Measurements from ENCODE around the gene SEC61B.
"Not testable (repeated sequence)": the region's sequence is repeated elsewhere in the genome, so short reads cannot be mapped to it uniquely, and the experiment has no call there.

Gene SEC61B

GRCh38 chr9:99231711-99232110 is 9.6 kb downstream of the SEC61B start:
- Mint-ChIP-seq H3K27me3 (no peaks in the 10 kb centered on the region), H3K4me3 (no peak overlapping the region), H3K27ac (ENCODE audit: low read depth) (no peak overlapping the region), H3K36me3 (ENCODE audit: insufficient read depth) (peaks cover 42% of the 10 kb centered on the region), H3K4me1 (peaks cover 17% of the 10 kb centered on the region), H3K9me3 (no peaks in the 10 kb centered on the region)
- ATAC-seq (replicated peaks; ENCODE audit: extremely low read depth, poor library complexity, severe bottlenecking): peak; percentile 36
- no peak for DNase-seq (ENCODE audit: low spot score in 2 of 2)

- ATAC-seq (replicated peaks; ENCODE audit: extremely low read depth, poor library complexity, severe bottlenecking): no peak
- Mint-ChIP-seq H3K36me3 (ENCODE audit: insufficient read depth) (peaks cover 22% of the 10 kb centered on the region), H3K9me3 (no peaks in the 10 kb centered on the region), H3K27ac (ENCODE audit: low read depth) (no peak overlapping the region), H3K4me1 (peaks cover 15% of the 10 kb centered on the region), H3K4me3 (no peak overlapping the region), H3K27me3 (no peaks in the 10 kb centered on the region)
- no peak for DNase-seq (ENCODE audit: low spot score in 2 of 2)
These were observed 12.5 kb downstream of the SEC61B start for GRCh38 chr9:99234618-99235017.

- no peak for DNase-seq (ENCODE audit: low spot score in 2 of 2)
- no peak for ATAC-seq (replicated peaks; ENCODE audit: extremely low read depth, poor library complexity, severe bottlenecking)
- Mint-ChIP-seq H3K27me3 (no peaks in the 10 kb centered on the region), H3K4me1 (peaks cover 15% of the 10 kb centered on the region), H3K9me3 (no peaks in the 10 kb centered on the region), H3K36me3 (ENCODE audit: insufficient read depth) (peaks cover 22% of the 10 kb centered on the region), H3K27ac (ENCODE audit: low read depth) (no peak overlapping the region), H3K4me3 (no peak overlapping the region)
These were observed 13.0 kb downstream of the SEC61B start for GRCh38 chr9:99235069-99235468.

- Mint-ChIP-seq H3K27ac (ENCODE audit: low read depth) (no peak overlapping the region), H3K4me3 (no peak overlapping the region), H3K36me3 (ENCODE audit: insufficient read depth) (peaks cover 14% of the 10 kb centered on the region), H3K9me3 (no peaks in the 10 kb centered on the region), H3K27me3 (no peaks in the 10 kb centered on the region), H3K4me1 (peaks cover 15% of the 10 kb centered on the region)
- ATAC-seq (replicated peaks; ENCODE audit: extremely low read depth, poor library complexity, severe bottlenecking) (peak; percentile 84), DNase-seq (ENCODE audit: low spot score in 2 of 2) (no peak)
These were observed 14.0 kb downstream of the SEC61B start for GRCh38 chr9:99235926-99236634.

- Mint-ChIP-seq H3K4me1 (peaks cover 15% of the 10 kb centered on the region), H3K4me3 (no peak overlapping the region), H3K9me3 (no peaks in the 10 kb centered on the region), H3K36me3 (ENCODE audit: insufficient read depth) (peaks cover 10% of the 10 kb centered on the region), H3K27me3 (no peaks in the 10 kb centered on the region), H3K27ac (ENCODE audit: low read depth) (no peak overlapping the region)
- DNase-seq (ENCODE audit: low spot score in 2 of 2) (no peak), ATAC-seq (replicated peaks; ENCODE audit: extremely low read depth, poor library complexity, severe bottlenecking) (no peak)
These were observed 15.3 kb downstream of the SEC61B start for GRCh38 chr9:99237356-99237755.

- H3K4me1 Mint-ChIP-seq: peaks cover 15% of the 10 kb centered on the region
- not testable (repeated sequence) for DNase-seq (ENCODE audit: low spot score in 2 of 2); ATAC-seq (replicated peaks; ENCODE audit: extremely low read depth, poor library complexity, severe bottlenecking); H3K4me3 Mint-ChIP-seq; H3K9me3 Mint-ChIP-seq; H3K36me3 Mint-ChIP-seq (ENCODE audit: insufficient read depth); H3K27me3 Mint-ChIP-seq; H3K27ac Mint-ChIP-seq (ENCODE audit: low read depth)
These were observed 15.8 kb downstream of the SEC61B start for GRCh38 chr9:99237849-99238248.

GRCh38 chr9:99238331-99238730 is 16.2 kb downstream of the SEC61B start:
- Mint-ChIP-seq H3K9me3 (no peaks in the 10 kb centered on the region), H3K36me3 (ENCODE audit: insufficient read depth) (peaks cover 12% of the 10 kb centered on the region), H3K27me3 (no peaks in the 10 kb centered on the region), H3K4me1 (peaks cover 15% of the 10 kb centered on the region), H3K4me3 (no peak overlapping the region), H3K27ac (ENCODE audit: low read depth) (no peak overlapping the region)
- ATAC-seq (replicated peaks; ENCODE audit: extremely low read depth, poor library complexity, severe bottlenecking) (no peak), DNase-seq (ENCODE audit: low spot score in 2 of 2) (no peak)

- no peak overlapping the region for H3K27ac Mint-ChIP-seq (ENCODE audit: low read depth)
These were observed 17.4 kb downstream of the SEC61B start for GRCh38 chr9:99239341-99240060.

GRCh38 chr9:99241106-99241505 is 19.0 kb downstream of the SEC61B start:
- no peak overlapping the region for H3K27ac Mint-ChIP-seq (ENCODE audit: low read depth)
- peaks cover 14% of the 10 kb centered on the region for H3K4me1 Mint-ChIP-seq
- H3K4me3 Mint-ChIP-seq: no peak overlapping the region
- no peaks in the 10 kb centered on the region for H3K27me3 Mint-ChIP-seq
- peaks cover 6% of the 10 kb centered on the region for H3K36me3 Mint-ChIP-seq (ENCODE audit: insufficient read depth)
- no peak for ATAC-seq (replicated peaks; ENCODE audit: extremely low read depth, poor library complexity, severe bottlenecking)
- H3K9me3 Mint-ChIP-seq: no peaks in the 10 kb centered on the region
- no peak for DNase-seq (ENCODE audit: low spot score in 2 of 2)

More at GRCh38 chr9:99239341-99240060, 17.4 kb downstream of the SEC61B start:
- ATAC-seq (replicated peaks; ENCODE audit: extremely low read depth, poor library complexity, severe bottlenecking): no peak
- no peaks in the 10 kb centered on the region for H3K27me3 Mint-ChIP-seq
- H3K9me3 Mint-ChIP-seq: no peaks in the 10 kb centered on the region
- peaks cover 11% of the 10 kb centered on the region for H3K36me3 Mint-ChIP-seq (ENCODE audit: insufficient read depth)
- DNase-seq (ENCODE audit: low spot score in 2 of 2): no peak
- H3K4me1 Mint-ChIP-seq: peaks cover 17% of the 10 kb centered on the region
- H3K4me3 Mint-ChIP-seq: no peak overlapping the region

- Mint-ChIP-seq H3K27me3 (no peaks in the 10 kb centered on the region), H3K9me3 (no peaks in the 10 kb centered on the region), H3K27ac (ENCODE audit: low read depth) (no peak overlapping the region), H3K4me3 (no peak overlapping the region), H3K36me3 (ENCODE audit: insufficient read depth) (peaks cover 6% of the 10 kb centered on the region), H3K4me1 (peaks cover 5% of the 10 kb centered on the region)
- no peak for ATAC-seq (replicated peaks; ENCODE audit: extremely low read depth, poor library complexity, severe bottlenecking)
- DNase-seq (ENCODE audit: low spot score in 2 of 2): no peak
These were observed 22.5 kb downstream of the SEC61B start for GRCh38 chr9:99244344-99245260.

- H3K4me3 Mint-ChIP-seq: no peak overlapping the region
- no peaks in the 10 kb centered on the region for H3K27me3 Mint-ChIP-seq
- H3K36me3 Mint-ChIP-seq (ENCODE audit: insufficient read depth): no peaks in the 10 kb centered on the region
- ATAC-seq (replicated peaks; ENCODE audit: extremely low read depth, poor library complexity, severe bottlenecking) (no peak), DNase-seq (ENCODE audit: low spot score in 2 of 2) (no peak)
- no peaks in the 10 kb centered on the region for H3K9me3 Mint-ChIP-seq
- H3K4me1 Mint-ChIP-seq: peaks cover 19% of the 10 kb centered on the region
- H3K27ac Mint-ChIP-seq (ENCODE audit: low read depth): no peak overlapping the region
These were observed 27.5 kb downstream of the SEC61B start for GRCh38 chr9:99249619-99250018.

- Mint-ChIP-seq H3K4me3 (no peak overlapping the region), H3K27ac (ENCODE audit: low read depth) (no peak overlapping the region), H3K4me1 (peaks cover 17% of the 10 kb centered on the region), H3K36me3 (ENCODE audit: insufficient read depth) (peaks cover 2% of the 10 kb centered on the region), H3K9me3 (no peaks in the 10 kb centered on the region), H3K27me3 (no peaks in the 10 kb centered on the region)
- ATAC-seq (replicated peaks; ENCODE audit: extremely low read depth, poor library complexity, severe bottlenecking) (no peak), DNase-seq (ENCODE audit: low spot score in 2 of 2) (no peak)
These were observed 29.1 kb downstream of the SEC61B start for GRCh38 chr9:99251157-99251556.
